Epithelial cell of esophagus (primary cell): ENCODE measurements around the gene ANKS1B.

Experiments used
- DNase-seq: peaks from one replicate; pipeline ENCODE4 v3.0.0; 2010; ENCODE audit warnings: low read depth
- H3K4me3 ChIP-seq: 2 replicates; pipeline ENCODE4 v1.5.1; 2011; ENCODE audit warnings: mild to moderate bottlenecking, low read length, control low read depth
- TF ChIP-seq, protein P1 (sequence below): IDR thresholded peaks from 2 replicates; pipeline ENCODE4 v1.5.1; 2011; ENCODE audit warnings: low read depth, mild to moderate bottlenecking, low read length, control low read depth, inconsistent platforms; ENCODE audit not compliant: insufficient read depth; ENCODE audit errors: missing control alignments

Gene ANKS1B

DNA sequence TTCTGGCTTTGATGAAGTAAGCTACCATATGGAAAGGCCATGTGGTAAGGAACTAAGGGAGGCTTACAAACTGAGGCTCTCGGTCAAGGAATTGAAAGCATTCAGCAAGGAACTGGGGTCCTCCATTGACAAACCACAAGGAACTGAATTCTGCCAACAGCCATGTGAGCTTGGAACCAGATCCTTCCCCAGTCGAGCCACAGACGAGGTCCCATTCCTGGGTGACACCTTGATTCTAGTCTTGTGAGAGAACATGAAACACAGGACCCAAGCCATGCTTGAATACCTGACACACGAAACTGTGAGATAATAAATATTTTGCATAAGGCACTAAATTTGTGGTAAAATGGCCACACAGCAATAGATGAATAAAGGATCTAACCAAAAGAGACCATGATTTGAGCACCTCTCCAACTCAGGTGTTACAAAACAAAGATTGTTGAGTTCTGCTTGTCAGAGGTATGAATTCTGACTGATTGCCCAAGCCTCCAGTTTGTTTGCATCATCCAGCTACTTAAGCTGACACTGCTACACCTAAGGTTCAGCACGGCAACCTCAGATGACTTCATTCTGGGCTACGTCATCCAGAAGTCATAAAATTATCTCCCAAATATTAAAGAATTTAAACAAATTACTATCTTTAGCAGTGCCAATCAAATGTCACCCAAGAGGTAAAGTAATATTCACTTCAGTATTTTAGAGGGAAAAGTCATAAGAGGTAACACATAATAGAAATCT lies 277.8 kb downstream of the ANKS1B start:
- TF ChIP-seq, protein P1, sequence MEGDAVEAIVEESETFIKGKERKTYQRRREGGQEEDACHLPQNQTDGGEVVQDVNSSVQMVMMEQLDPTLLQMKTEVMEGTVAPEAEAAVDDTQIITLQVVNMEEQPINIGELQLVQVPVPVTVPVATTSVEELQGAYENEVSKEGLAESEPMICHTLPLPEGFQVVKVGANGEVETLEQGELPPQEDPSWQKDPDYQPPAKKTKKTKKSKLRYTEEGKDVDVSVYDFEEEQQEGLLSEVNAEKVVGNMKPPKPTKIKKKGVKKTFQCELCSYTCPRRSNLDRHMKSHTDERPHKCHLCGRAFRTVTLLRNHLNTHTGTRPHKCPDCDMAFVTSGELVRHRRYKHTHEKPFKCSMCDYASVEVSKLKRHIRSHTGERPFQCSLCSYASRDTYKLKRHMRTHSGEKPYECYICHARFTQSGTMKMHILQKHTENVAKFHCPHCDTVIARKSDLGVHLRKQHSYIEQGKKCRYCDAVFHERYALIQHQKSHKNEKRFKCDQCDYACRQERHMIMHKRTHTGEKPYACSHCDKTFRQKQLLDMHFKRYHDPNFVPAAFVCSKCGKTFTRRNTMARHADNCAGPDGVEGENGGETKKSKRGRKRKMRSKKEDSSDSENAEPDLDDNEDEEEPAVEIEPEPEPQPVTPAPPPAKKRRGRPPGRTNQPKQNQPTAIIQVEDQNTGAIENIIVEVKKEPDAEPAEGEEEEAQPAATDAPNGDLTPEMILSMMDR = no peak
- H3K4me3 ChIP-seq = no peak overlapping the region

DNA sequence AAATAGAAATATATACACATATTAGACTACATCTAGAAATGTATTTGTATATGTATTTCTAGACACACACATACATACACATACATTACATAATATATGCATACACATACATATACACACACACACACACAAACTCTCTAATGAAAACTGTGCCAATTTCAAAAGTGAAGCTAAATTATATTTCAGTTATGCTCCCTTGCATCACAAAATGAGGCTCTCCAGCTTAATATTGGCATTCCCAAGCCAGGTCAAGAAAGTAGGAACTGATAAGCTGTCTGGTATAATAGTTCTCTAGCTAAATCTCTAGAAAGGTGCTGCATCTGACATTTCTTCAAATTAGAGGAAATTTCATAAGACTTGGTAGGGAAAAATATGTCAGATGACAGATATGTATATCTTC lies 280.3 kb downstream of the ANKS1B start:
- DNase-seq = no peak
- TF ChIP-seq, protein P1 = no peak
- no peak overlapping the region for H3K4me3 ChIP-seq

More for the DNA sequence above, 277.8 kb downstream of the ANKS1B start:
- DNase-seq = peak; percentile 49

DNA sequence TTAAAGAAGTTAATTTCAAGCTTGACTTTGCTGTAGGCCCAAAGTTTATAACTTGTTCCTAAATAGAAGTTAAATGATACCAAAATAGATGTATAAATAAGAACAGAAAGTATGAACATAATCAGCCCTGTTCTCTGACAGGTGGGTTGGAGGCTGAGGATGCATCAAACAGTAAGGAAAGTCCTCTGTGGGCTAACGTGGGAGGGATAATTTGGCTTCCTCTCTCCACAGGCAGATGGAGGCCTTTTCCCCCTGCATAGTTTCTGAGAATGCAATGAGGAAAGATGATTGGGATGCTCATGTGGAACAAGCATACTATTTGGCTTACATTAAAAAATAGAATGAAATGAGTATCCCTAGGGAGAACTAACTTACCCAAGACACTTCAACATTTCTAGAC lies 280.7 kb downstream of the ANKS1B start:
- no peak overlapping the region for H3K4me3 ChIP-seq
- TF ChIP-seq, protein P1 = no peak
- no peak for DNase-seq

DNA sequence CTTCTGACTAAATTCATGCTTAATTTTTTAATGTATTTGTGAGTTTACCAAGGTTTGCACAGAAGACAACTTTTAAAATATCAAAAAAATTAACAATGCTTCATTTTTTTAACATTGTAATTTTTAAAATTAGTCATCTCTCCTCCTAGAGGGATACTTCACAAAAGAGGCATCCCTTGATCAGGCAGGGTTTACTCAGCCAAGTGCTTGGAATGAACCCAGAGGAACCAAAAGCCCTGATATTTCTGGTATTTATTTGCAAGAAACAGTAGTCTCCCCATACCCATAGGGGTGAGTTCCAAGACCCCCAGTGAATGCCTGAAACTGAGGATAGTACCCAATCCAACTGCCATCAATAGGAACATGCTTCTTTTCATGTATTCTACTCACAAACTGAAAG lies 284.7 kb downstream of the ANKS1B start:
- no peak overlapping the region for H3K4me3 ChIP-seq
- TF ChIP-seq, protein P1 = no peak
- no peak for DNase-seq

DNA sequence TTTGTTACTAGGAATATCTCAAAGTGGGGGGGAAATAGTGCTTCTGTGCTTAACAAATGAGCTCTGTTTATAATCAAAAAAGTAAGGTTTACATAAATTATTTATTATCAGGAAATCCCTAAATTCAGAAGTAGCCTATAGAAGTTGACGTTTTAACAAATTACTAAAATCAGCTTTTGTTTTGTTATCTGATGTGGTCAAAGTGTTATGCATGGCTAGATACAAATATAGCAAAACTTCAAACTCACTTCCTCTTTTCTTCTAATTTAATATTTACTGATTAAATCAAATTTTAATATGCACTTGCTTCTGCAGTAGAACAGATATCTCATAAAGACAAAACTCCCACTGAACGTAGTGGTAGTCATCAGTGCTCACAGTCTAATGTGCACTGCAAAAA lies 289.7 kb downstream of the ANKS1B start:
- H3K4me3 ChIP-seq = no peak overlapping the region
- no peak for DNase-seq
- TF ChIP-seq, protein P1 = no peak

DNA sequence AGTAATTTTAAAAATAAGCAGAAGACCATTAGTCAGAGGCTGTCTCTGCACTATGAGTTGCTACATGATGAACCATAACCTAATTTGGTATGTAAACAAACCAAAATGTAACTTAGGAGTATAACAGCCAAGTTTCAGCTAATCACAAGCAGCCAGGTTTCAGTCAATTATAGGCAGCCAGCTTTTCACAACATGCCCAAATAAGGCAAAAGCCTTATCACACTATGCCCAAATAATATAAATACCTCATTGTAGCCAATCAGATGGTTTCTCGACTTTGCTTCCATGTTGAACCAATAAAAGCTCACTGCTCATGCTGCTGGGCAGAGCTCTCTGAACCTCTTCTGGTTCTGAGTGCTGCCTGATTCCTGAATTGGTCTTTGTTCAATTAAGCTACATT lies 298.6 kb downstream of the ANKS1B start:
- TF ChIP-seq, protein P1 = no peak
- H3K4me3 ChIP-seq = no peak overlapping the region
- DNase-seq = no peak

DNA sequence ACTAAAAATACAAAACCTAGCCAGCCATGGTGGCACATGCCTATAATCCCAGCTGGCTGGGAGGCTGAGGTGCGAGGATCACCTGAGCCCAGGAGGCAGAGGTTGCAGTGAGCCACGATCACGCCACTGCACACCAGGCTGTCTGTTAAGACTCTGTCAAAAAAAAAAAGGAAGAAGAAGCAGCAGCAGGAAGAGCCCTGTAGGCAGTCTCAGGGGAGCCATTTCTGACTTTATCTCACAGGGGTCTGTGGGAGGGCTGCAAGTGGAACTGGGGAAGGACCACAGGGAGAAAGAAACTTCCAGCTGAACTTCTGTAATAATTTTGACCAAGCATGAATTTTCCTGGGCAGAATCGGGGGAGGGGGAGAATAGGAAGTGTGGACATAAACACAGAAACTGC lies 304.5 kb downstream of the ANKS1B start:
- no peak for DNase-seq
- H3K4me3 ChIP-seq = no peak overlapping the region
- TF ChIP-seq, protein P1 = no peak
